HepG2 (cell line): ENCODE results near the gene VWA7. TPM values are rescaled to one million over a fixed set of nuclear protein-coding genes. Genes with fewer than 3 reads are reported as not detected.
A peak's percentile ranks its signal among the peaks of the same experiment; 100 is the strongest.

ENCODE experiments used
- AHR ChIP-seq: IDR thresholded peaks from 2 replicates; pipeline ENCODE4 v1.6.1; 2018; ENCODE audit warnings: missing genetic modification reagents, missing compliant biosample characterization
- HIVEP1 ChIP-seq: sonication (generic); formaldehyde crosslinking; IDR thresholded peaks from 2 replicates; pipeline ENCODE4 v1.4.0; 2020; ENCODE audit warnings: mild to moderate bottlenecking, missing genetic modification reagents
- IKZF4 ChIP-seq: sonication (generic); formaldehyde crosslinking; IDR thresholded peaks from 2 replicates; pipeline ENCODE4 v1.5.1; 2020; ENCODE audit warnings: borderline replicate concordance, mild to moderate bottlenecking, low read depth, missing genetic modification reagents; ENCODE audit errors: not compliant biosample characterization
- KDM1A ChIP-seq: IDR thresholded peaks from 2 replicates; pipeline ENCODE4 v1.6.1; 2016; ENCODE audit warnings: missing compliant biosample characterization
- KLF13 ChIP-seq: sonication (generic); formaldehyde crosslinking; IDR thresholded peaks from 2 replicates; pipeline ENCODE4 v1.4.0; 2020; ENCODE audit warnings: mild to moderate bottlenecking, missing genetic modification reagents
- RBM39 ChIP-seq: fragments of 200-400 bp; formaldehyde crosslinking; IDR thresholded peaks from one replicate; pipeline ENCODE4 v1.6.1; 2018; ENCODE audit warnings: antibody characterized with exemption, mild to moderate bottlenecking, low read depth, low read length; ENCODE audit not compliant: poor library complexity, severe bottlenecking
- RORA ChIP-seq: sonication (generic); formaldehyde crosslinking; IDR thresholded peaks from 2 replicates; pipeline ENCODE4 v1.5.0; 2020; ENCODE audit warnings: mild to moderate bottlenecking, missing genetic modification reagents, moderate library complexity
- ZNF282 ChIP-seq: fragments of 450-650 bp; IDR thresholded peaks from 2 replicates; pipeline ENCODE4 v1.6.1; 2018; ENCODE audit not compliant: partially characterized antibody
- ZNF484 ChIP-seq: sonication (generic); formaldehyde crosslinking; IDR thresholded peaks from 2 replicates; pipeline ENCODE4 v1.5.1; 2020; ENCODE audit warnings: mild to moderate bottlenecking, low read depth, missing genetic modification reagents, borderline replicate concordance
- ZNF841 ChIP-seq: sonication (generic); formaldehyde crosslinking; IDR thresholded peaks from 2 replicates; pipeline ENCODE4 v1.8.1; 2023; ENCODE audit warnings: missing genetic modification reagents, borderline replicate concordance
- polyA plus RNA-seq, 8 experiments: library from polyadenylated mRNA; depleted of rRNA in 3 of 8; stranded (reverse) in 7 of 8; unstranded in 1 of 8; fragments of >200 nt; fragmentation: Illumina TruSeq in 4 of 8; extraction: Trizol in 4 of 8; gene quantifications; 2 replicates each; pipeline versions ENCODE4 v1.2.1 to v1.2.3, GENCODE V29; 2011 to 2016; ENCODE audit warnings: low read depth in 4 of 8, missing spikeins in 1 of 8, mixed read lengths in 1 of 8; ENCODE audit not compliant: insufficient read depth in 1 of 8
- total RNA-seq, 5 experiments: library from RNA; depleted of rRNA; stranded (reverse); fragments of >200 nt; fragmentation: Illumina TruSeq; extraction: Trizol; gene quantifications; 2 replicates each; pipeline ENCODE4 v1.2.3, GENCODE V29; 2016; ENCODE audit warnings: low read depth in 1 of 5
- TF ChIP-seq, protein P1 (sequence below): sonication (generic); formaldehyde crosslinking; IDR thresholded peaks from 2 replicates; pipeline ENCODE4 v1.4.0; 2020; ENCODE audit warnings: mild to moderate bottlenecking, missing genetic modification reagents
- TF ChIP-seq, protein P2 (sequence below): sonication (generic); formaldehyde crosslinking; IDR thresholded peaks from 2 replicates; pipeline ENCODE4 v1.4.0; 2020; ENCODE audit warnings: mild to moderate bottlenecking, low read depth, missing genetic modification reagents
- TF ChIP-seq, protein P3 (sequence below): sonication (generic); formaldehyde crosslinking; IDR thresholded peaks from one replicate; pipeline ENCODE4 v1.5.1; 2020; ENCODE audit warnings: mild to moderate bottlenecking, missing genetic modification reagents; ENCODE audit errors: not compliant biosample characterization

The VWA7 gene
- total and polyA plus RNA-seq, 2 of the 13 experiments (the other 11 are each of a cell fraction or from before 2014, with no cell fraction given): 0.86 to 3.3 TPM

DNA sequence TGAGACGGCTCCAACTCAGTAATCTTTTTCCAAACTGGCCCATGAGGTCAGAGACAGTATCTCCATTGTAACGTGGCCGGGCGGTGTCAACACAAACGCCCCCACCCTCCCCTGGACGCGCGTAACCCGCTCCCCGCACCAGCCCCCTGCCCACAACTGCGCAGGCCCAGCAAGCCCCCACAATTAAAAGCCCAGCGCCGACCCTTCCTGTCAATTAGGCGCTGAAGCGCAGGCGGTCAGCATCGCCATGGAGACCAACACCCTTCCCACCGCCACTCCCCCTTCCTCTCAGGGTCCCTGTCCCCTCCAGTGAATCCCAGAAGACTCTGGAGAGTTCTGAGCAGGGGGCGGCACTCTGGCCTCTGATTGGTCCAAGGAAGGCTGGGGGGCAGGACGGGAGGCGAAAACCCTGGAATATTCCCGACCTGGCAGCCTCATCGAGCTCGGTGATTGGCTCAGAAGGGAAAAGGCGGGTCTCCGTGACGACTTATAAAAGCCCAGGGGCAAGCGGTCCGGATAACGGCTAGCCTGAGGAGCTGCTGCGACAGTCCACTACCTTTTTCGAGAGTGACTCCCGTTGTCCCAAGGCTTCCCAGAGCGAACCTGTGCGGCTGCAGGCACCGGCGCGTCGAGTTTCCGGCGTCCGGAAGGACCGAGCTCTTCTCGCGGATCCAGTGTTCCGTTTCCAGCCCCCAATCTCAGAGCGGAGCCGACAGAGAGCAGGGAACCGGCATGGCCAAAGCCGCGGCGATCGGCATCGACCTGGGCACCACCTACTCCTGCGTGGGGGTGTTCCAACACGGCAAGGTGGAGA lies 38.1 kb upstream of the VWA7 start, which contains the start of the genes HSPA1A and HSPA1L (continued):
- no peak for TF ChIP-seq RBM39
- TF ChIP-seq ZNF841 (CRISPR knock-in tag): no peak
- TF ChIP-seq ZNF282: no peak
- 0 out of 2 replicates have a peak, but pooled peaks have one; percentile 71 for TF ChIP-seq AHR
- TF ChIP-seq IKZF4: peak; percentile 69
- TF ChIP-seq, protein P1, sequence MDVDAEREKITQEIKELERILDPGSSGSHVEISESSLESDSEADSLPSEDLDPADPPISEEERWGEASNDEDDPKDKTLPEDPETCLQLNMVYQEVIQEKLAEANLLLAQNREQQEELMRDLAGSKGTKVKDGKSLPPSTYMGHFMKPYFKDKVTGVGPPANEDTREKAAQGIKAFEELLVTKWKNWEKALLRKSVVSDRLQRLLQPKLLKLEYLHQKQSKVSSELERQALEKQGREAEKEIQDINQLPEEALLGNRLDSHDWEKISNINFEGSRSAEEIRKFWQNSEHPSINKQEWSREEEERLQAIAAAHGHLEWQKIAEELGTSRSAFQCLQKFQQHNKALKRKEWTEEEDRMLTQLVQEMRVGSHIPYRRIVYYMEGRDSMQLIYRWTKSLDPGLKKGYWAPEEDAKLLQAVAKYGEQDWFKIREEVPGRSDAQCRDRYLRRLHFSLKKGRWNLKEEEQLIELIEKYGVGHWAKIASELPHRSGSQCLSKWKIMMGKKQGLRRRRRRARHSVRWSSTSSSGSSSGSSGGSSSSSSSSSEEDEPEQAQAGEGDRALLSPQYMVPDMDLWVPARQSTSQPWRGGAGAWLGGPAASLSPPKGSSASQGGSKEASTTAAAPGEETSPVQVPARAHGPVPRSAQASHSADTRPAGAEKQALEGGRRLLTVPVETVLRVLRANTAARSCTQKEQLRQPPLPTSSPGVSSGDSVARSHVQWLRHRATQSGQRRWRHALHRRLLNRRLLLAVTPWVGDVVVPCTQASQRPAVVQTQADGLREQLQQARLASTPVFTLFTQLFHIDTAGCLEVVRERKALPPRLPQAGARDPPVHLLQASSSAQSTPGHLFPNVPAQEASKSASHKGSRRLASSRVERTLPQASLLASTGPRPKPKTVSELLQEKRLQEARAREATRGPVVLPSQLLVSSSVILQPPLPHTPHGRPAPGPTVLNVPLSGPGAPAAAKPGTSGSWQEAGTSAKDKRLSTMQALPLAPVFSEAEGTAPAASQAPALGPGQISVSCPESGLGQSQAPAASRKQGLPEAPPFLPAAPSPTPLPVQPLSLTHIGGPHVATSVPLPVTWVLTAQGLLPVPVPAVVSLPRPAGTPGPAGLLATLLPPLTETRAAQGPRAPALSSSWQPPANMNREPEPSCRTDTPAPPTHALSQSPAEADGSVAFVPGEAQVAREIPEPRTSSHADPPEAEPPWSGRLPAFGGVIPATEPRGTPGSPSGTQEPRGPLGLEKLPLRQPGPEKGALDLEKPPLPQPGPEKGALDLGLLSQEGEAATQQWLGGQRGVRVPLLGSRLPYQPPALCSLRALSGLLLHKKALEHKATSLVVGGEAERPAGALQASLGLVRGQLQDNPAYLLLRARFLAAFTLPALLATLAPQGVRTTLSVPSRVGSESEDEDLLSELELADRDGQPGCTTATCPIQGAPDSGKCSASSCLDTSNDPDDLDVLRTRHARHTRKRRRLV (CRISPR knock-in tag): no peak
- TF ChIP-seq KLF13 (CRISPR knock-in tag): no peak
- TF ChIP-seq, protein P2, sequence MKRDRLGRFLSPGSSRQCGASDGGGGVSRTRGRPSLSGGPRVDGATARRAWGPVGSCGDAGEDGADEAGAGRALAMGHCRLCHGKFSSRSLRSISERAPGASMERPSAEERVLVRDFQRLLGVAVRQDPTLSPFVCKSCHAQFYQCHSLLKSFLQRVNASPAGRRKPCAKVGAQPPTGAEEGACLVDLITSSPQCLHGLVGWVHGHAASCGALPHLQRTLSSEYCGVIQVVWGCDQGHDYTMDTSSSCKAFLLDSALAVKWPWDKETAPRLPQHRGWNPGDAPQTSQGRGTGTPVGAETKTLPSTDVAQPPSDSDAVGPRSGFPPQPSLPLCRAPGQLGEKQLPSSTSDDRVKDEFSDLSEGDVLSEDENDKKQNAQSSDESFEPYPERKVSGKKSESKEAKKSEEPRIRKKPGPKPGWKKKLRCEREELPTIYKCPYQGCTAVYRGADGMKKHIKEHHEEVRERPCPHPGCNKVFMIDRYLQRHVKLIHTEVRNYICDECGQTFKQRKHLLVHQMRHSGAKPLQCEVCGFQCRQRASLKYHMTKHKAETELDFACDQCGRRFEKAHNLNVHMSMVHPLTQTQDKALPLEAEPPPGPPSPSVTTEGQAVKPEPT (CRISPR knock-in tag): no peak
- no peak for TF ChIP-seq RORA
- no peak for TF ChIP-seq ZNF484 (CRISPR knock-in tag)
- TF ChIP-seq KDM1A (CRISPR knock-in tag): no peak
- TF ChIP-seq, protein P3, sequence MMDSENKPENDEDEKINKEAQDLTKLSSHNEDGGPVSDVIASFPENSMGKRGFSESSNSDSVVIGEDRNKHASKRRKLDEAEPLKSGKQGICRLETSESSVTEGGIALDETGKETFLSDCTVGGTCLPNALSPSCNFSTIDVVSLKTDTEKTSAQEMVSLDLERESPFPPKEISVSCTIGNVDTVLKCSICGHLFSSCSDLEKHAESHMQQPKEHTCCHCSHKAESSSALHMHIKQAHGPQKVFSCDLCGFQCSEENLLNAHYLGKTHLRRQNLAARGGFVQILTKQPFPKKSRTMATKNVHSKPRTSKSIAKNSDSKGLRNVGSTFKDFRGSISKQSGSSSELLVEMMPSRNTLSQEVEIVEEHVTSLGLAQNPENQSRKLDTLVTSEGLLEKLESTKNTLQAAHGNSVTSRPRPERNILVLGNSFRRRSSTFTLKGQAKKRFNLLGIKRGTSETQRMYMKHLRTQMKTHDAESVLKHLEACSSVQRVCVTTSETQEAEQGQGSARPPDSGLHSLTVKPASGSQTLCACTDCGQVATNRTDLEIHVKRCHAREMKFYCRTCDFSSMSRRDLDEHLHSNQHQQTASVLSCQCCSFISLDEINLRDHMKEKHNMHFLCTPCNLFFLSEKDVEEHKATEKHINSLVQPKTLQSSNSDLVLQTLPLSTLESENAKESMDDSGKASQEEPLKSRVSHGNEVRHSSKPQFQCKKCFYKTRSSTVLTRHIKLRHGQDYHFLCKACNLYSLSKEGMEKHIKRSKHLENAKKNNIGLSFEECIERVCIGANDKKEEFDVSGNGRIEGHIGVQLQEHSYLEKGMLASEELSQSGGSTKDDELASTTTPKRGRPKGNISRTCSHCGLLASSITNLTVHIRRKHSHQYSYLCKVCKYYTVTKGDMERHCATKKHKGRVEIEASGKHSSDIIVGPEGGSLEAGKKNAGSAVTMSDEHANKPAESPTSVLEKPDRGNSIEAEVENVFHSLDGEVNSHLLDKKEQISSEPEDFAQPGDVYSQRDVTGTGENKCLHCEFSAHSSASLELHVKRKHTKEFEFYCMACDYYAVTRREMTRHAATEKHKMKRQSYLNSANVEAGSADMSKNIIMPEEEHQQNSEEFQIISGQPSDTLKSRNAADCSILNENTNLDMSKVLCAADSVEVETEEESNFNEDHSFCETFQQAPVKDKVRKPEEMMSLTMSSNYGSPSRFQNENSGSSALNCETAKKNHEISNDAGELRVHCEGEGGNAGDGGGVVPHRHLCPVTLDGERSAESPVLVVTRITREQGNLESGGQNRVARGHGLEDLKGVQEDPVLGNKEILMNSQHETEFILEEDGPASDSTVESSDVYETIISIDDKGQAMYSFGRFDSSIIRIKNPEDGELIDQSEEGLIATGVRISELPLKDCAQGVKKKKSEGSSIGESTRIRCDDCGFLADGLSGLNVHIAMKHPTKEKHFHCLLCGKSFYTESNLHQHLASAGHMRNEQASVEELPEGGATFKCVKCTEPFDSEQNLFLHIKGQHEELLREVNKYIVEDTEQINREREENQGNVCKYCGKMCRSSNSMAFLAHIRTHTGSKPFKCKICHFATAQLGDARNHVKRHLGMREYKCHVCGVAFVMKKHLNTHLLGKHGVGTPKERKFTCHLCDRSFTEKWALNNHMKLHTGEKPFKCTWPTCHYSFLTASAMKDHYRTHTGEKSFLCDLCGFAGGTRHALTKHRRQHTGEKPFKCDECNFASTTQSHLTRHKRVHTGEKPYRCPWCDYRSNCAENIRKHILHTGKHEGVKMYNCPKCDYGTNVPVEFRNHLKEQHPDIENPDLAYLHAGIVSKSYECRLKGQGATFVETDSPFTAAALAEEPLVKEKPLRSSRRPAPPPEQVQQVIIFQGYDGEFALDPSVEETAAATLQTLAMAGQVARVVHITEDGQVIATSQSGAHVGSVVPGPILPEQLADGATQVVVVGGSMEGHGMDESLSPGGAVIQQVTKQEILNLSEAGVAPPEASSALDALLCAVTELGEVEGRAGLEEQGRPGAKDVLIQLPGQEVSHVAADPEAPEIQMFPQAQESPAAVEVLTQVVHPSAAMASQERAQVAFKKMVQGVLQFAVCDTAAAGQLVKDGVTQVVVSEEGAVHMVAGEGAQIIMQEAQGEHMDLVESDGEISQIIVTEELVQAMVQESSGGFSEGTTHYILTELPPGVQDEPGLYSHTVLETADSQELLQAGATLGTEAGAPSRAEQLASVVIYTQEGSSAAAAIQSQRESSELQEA: peak; percentile 66
- no peak for TF ChIP-seq HIVEP1 (CRISPR knock-in tag)
